GM18511 (cell line): ENCODE data around the gene HOXC13.

Experiments
- ATAC-seq: cut with Tn5 transposase; IDR thresholded peaks from one replicate; pipeline ENCODE4 v1.9.1; 2021; ENCODE audit warnings: mild to moderate bottlenecking, moderate library complexity; ENCODE audit not compliant: unreplicated experiment

HOXC13 gene

GRCh38 chr12:53938326-53939140 lies at the start of gene HOXC13:
HOXC13 (plus strand) TSS chr12:53938831; CDS start chr12:53938907, 76 bp downstream.
- ATAC-seq = no peak

GRCh38 chr12:53890081-53890480 lies 48.5 kb upstream of the HOXC13 start:
- ATAC-seq = no peak

GRCh38 chr12:53892762-53893395 lies 45.8 kb upstream of the HOXC13 start:
- no peak for ATAC-seq

- no peak for ATAC-seq
Measured at GRCh38 chr12:53899230-53899629, 39.4 kb upstream of the HOXC13 start.

- no peak for ATAC-seq
Measured at GRCh38 chr12:53907103-53907502, 31.5 kb upstream of the HOXC13 start.

- ATAC-seq = no peak
Measured at GRCh38 chr12:53916788-53917655, 21.6 kb upstream of the HOXC13 start.

GRCh38 chr12:53924521-53925405 lies 13.9 kb upstream of the HOXC13 start:
- ATAC-seq = no peak

GRCh38 chr12:53927220-53928029 lies 11.2 kb upstream of the HOXC13 start:
- ATAC-seq = no peak

- no peak for ATAC-seq
Measured at GRCh38 chr12:53928054-53928835, 10.4 kb upstream of the HOXC13 start.

- no peak for ATAC-seq
Measured at GRCh38 chr12:53929527-53929926, 9.1 kb upstream of the HOXC13 start.

- no peak for ATAC-seq
Measured at GRCh38 chr12:53930591-53931255, 7.9 kb upstream of the HOXC13 start.

GRCh38 chr12:53931844-53932581 lies 6.6 kb upstream of the HOXC13 start:
- ATAC-seq = no peak

GRCh38 chr12:53932915-53933314 lies 5.7 kb upstream of the HOXC13 start:
- ATAC-seq = no peak

- no peak for ATAC-seq
Measured at GRCh38 chr12:53935383-53936341, 3.0 kb upstream of the HOXC13 start.

- ATAC-seq = no peak
Measured at GRCh38 chr12:53937099-53937498, 1.5 kb upstream of the HOXC13 start.

GRCh38 chr12:53937596-53938325 lies 870 bp upstream of the HOXC13 start:
- no peak for ATAC-seq
